ENCODE results near the gene GSTO1. TPM values are rescaled to one million over a fixed set of nuclear protein-coding genes. Genes with fewer than 3 reads are reported as not detected.

Gene GSTO1
- total and polyA plus RNA-seq, 9 of the 15 experiments (the other 6 are each of a cell fraction or from before 2014, with no cell fraction given): 136 to 592 (median 237) TPM

GRCh38 chr10:104254493-104255310 is at the start of gene GSTO1 (continued):
- peak; percentile 74; the same call in 1 of the 2 replicates for TF ChIP-seq ZBTB7A (IDR thresholded peaks at IDR 0.05; ENCODE audit: borderline replicate concordance, control insufficient read depth, low read depth, low read length)
- TF ChIP-seq SAFB (IDR thresholded peaks at IDR 0.05; ENCODE audit: borderline replicate concordance, low read depth, low read length): peak; percentile 46; the same call in 1 of the 2 replicates
- TF ChIP-seq POLR2B (IDR thresholded peaks at IDR 0.05; ENCODE audit: low read depth, partially characterized antibody): peak; percentile 71
- peak; percentile 41; the same call in 1 of the 2 replicates for TF ChIP-seq C11orf30 (IDR thresholded peaks at IDR 0.05; ENCODE audit: low read depth)
- no peak for TF ChIP-seq FOXK1 (CRISPR knock-in tag; IDR thresholded peaks at IDR 0.05; ENCODE audit: borderline replicate concordance)
- TF ChIP-seq TAF1 (IDR thresholded peaks at IDR 0.05; ENCODE audit: control insufficient read depth, extremely low read depth, insufficient read depth, low read length, severe bottlenecking): peak; percentile 93
- TF ChIP-seq IRF1 (CRISPR knock-in tag; IDR thresholded peaks at IDR 0.05; ENCODE audit: borderline replicate concordance): no peak
- 0 out of 4 replicates have a peak, but pooled peaks of 1 of the 2 experiments have one; percentile 11 for TF ChIP-seq ARNT (IDR thresholded peaks at IDR 0.05)
- no peak for TF ChIP-seq ESRRB (CRISPR knock-in tag; IDR thresholded peaks at IDR 0.05; ENCODE audit: borderline replicate concordance)
- peak; percentile 87 for TF ChIP-seq ELF1 (tag; IDR thresholded peaks at IDR 0.05)
- TF ChIP-seq RFX7 (CRISPR knock-in tag; IDR thresholded peaks at IDR 0.05): no peak
- no peak for TF ChIP-seq ZNF699 (CRISPR knock-in tag; IDR thresholded peaks at IDR 0.05; ENCODE audit: insufficient replicate concordance)
- TF ChIP-seq SOX6 (IDR thresholded peaks at IDR 0.05): 0 out of 2 replicates have a peak, but pooled peaks have one; percentile 9
- TF ChIP-seq ZNF165 (CRISPR knock-in tag; IDR thresholded peaks at IDR 0.05; ENCODE audit: borderline replicate concordance): no peak
- peak; percentile 88 for TF ChIP-seq EGR1 (conservative IDR thresholded peaks at IDR 0.05)
- no peak for TF ChIP-seq CREBBP (IDR thresholded peaks at IDR 0.05; ENCODE audit: low read depth, low read length)
- peak; percentile 75; the same call in 1 of the 2 replicates for TF ChIP-seq PHF8 (IDR thresholded peaks at IDR 0.05; ENCODE audit: borderline replicate concordance, low read length)
- TF ChIP-seq POLR2H (tag; IDR thresholded peaks at IDR 0.05; ENCODE audit: low read depth): 0 out of 2 replicates have a peak, but pooled peaks have one; percentile 44
- TF ChIP-seq, protein P1, sequence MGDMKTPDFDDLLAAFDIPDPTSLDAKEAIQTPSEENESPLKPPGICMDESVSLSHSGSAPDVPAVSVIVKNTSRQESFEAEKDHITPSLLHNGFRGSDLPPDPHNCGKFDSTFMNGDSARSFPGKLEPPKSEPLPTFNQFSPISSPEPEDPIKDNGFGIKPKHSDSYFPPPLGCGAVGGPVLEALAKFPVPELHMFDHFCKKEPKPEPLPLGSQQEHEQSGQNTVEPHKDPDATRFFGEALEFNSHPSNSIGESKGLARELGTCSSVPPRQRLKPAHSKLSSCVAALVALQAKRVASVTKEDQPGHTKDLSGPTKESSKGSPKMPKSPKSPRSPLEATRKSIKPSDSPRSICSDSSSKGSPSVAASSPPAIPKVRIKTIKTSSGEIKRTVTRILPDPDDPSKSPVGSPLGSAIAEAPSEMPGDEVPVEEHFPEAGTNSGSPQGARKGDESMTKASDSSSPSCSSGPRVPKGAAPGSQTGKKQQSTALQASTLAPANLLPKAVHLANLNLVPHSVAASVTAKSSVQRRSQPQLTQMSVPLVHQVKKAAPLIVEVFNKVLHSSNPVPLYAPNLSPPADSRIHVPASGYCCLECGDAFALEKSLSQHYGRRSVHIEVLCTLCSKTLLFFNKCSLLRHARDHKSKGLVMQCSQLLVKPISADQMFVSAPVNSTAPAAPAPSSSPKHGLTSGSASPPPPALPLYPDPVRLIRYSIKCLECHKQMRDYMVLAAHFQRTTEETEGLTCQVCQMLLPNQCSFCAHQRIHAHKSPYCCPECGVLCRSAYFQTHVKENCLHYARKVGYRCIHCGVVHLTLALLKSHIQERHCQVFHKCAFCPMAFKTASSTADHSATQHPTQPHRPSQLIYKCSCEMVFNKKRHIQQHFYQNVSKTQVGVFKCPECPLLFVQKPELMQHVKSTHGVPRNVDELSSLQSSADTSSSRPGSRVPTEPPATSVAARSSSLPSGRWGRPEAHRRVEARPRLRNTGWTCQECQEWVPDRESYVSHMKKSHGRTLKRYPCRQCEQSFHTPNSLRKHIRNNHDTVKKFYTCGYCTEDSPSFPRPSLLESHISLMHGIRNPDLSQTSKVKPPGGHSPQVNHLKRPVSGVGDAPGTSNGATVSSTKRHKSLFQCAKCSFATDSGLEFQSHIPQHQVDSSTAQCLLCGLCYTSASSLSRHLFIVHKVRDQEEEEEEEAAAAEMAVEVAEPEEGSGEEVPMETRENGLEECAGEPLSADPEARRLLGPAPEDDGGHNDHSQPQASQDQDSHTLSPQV (IDR thresholded peaks at IDR 0.05): peak; percentile 71
- TF ChIP-seq ILF3 (IDR thresholded peaks at IDR 0.05; ENCODE audit: borderline replicate concordance): no peak
- no peak for TF ChIP-seq RUNX1 (IDR thresholded peaks at IDR 0.05; ENCODE audit: low read depth)
- TF ChIP-seq NRF1 (conservative IDR thresholded peaks at IDR 0.05 in 1 of 2, IDR thresholded peaks at IDR 0.05 in 1 of 2): peak; percentile 60 to 66; a peak in 3 of 4 replicates
